NCI-H187 treated with DMSO at 0.1 percent for 48 hours (cell line): ENCODE data around the gene MAEA.
"Not testable (repeated sequence)": the region's sequence is repeated elsewhere in the genome, so short reads cannot be mapped to it uniquely, and the experiment has no call there.

Experiments
- DNase-seq: peaks from one replicate; lab custom pipeline; 2025; lab: John Stamatoyannopoulos, UW

Gene MAEA

DNA sequence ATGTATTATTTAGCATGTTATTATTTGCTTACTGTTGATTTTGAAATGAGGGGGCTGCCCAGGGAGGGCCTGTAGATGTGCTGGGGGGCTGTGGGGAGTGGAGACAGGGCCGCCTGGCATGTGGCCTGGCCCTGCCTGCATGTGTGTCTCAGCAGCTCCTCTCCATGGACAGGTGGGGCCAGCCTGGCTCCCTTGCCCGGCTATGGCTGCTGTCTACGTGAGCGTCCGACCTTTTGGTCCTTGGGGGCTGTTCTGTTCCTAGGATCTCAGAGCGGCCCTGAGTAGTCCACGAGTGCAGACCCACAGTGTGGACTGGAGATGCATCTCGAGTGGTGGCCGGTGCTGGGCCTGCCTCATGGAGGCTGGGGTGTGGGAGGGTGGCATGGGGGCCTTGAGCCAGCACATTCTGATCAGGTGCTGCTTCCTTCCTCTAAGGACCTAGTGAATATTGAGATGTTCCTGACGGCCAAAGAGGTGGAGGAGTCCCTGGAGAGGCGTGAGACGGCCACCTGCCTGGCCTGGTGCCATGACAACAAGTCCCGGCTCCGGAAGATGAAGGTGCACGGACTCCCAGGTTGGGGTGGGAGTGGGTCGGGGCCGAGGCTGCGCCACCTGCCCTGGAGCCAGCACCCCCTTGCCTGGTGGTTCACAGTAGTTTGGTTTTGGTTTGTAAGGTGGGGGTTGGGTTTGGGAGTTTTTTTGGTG lies 32.4 kb downstream of the MAEA start:
- DNase-seq, result no peak

DNA sequence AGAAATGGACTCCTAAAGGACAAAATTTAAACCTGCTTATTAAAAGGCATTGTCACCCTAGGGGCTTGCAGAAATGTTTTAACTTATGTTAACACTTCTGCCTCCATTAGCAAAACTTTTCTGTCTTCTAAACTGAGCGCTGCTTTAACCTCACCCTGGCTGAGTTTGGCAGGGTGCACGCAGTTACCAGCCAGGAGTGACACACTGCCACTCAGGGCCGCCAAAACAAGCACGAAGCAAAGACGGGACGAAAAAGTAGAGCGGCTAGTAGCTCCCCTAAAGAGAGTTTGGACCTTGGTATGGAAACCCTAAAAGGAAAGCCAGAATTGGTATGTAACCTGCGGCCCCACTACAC lies 33.6 kb downstream of the MAEA start:
- no peak for DNase-seq

DNA sequence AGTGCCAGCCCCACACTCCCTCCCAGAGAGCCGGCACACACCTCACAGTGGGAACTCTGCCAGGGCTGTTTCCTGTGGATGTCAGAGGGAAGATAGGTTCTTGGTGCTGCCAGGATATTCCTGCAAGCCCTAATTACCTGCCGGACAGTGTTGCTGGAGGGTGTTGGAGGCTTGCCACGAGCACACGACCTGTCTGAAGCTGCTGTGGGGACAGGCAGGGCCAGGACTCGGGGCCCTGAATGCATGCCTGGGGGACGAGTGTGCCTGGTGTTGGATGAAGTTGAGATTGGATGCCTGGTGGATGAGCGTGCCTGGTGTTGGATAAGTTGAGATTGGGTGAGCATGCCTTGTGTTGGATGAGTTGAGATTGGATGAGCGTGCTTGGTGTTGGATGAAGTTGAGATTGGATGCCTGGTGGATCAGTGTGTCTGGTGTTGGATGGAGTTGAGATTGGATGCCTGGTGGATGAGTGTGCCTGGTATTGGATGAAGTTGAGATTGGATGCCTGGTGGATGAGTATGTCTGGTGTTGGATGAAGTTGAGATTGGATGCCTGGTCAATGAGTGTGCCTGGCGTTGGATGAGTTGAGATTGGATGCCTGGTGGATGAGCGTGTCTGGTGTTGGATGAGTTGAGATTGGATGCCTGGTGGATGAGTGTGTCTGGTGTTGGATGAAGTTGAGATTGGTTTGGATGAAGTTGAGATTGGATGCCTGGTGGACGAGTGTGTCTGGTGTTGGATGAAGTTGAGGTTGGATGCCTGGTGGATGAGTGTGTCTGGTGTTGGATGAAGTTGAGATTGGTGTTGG lies 34.1 kb downstream of the MAEA start:
- DNase-seq, result no peak

DNA sequence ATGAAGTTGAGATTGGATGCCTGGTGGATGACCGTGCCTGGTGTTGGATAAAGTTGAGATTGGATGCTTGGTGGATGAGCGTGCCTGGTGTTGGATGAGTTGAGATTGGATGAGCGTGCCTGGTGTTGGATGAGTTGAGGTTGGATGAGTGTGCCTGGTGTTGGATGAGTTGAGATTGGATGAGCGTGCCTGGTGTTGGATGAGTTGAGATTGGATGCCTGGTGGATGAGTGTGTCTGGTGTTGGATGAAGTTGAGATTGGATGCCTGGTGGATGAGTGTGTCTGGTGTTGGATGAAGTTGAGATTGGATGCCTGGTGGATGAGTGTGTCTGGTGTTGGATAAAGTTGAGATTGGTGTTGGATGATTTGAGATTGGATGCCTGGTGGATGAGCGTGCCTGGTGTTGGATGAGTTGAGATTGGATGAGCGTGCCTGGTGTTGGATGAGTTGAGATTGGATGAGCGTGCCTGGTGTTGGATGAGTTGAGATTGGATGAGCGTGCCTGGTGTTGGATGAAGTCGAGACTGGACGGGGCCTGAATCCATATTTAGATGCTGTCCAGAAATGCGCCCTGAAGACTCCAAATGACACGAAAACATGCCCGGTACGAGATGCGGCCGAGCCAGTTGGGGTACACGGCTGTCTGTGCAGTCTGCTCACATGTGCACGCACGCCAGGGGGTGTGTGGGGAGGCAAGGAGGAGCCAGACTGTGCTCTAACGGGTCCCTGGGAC lies 34.9 kb downstream of the MAEA start:
- not testable (repeated sequence) for DNase-seq

DNA sequence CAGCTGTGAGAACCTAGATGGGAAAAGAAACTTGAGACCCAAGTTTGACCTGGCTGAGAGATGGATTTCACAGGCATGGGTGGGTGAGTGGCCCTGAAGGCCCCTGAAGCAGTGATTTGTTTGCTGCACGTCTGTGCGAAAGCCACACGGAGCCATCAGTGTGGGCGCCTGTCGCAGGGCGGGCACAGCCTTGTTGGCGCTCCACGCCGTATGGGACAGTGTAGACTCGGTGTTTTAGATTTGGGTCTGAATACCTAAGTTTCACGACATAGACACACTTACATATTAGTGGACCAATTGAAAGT lies 35.4 kb downstream of the MAEA start:
- DNase-seq, result no peak

DNA sequence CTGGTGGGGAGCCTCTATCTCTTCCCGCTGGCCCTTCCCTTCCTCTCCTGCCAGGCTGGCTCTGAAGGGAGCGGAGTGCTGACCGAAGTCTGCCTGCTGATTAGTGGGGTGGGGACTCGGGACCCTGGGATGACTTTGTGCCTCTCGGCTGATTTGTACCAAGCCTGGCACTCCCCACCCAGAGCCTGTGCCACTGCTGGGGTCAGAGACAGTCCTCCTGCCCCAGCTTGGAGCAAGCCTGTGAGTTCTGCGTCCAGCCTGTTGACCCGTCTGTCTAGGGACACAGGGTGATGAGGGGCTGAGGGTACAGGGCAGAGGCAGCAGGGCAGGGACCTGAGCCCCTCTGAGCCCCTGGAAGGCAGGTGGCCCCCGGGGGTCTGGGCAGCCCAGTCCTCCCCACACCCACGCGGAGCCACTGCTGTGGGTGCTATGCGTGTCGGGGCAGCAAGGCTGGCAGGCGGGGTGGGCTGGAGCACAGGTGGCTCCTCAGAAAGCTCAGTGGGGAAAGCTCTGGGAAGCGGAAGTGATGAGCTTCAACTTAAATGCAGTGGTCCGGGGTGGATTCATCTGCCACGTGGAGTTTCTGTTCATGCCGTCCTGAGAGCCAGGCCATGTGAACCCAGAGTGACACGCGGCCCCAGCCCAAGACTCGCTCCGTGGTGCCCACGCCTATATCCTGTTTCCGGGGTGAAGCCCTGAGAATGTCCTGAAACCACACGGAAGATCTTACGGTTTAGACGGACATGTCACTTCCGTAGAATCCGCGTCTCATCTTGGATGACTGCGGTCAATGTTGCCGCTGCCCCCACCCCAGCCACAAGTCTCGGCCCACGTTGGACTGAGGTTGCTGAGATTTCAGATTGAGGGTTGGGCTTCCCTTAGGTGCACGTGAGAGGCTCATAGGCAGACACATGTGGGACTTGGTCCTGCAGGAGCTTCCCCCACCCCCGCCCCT lies 36.3 kb downstream of the MAEA start:
- DNase-seq, result no peak

DNA sequence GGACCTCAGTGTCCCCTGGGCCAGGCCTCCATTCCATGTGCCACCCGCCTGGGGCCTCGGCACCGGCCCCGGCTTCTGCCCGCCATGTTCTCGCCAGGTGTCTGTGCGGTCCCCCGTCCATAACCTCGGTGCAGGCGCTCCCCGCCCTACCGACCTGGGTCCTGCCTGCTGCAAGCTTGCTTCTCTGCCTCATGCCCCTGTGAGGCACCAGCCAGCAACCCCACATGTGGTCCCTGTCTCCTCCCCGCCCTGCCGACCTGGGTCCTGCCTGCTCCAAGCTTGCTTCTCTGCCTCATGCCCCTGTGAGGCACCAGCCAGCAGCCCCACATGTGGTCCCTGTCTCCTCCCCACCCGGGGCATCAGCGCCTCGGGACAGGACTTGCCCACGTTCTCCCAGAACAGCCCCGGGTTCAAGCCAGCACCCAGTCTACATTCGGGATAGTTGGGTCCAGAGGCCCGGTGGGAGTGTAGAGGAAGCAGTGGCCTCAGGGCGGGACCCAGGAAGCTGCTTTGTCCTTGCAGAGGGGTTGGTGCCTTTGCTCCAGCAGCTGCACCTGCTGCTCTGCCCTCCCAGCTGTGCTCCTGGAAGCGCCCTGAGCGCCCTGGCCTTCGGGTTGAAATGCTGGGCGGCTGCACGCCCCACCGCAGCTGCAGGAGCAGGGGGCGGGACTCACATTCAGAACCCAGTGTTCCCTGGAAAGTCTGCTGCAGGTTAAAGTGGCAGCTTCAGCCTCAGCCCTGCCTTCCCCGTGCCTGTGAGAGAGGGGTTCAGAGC lies 37.2 kb downstream of the MAEA start:
- no peak for DNase-seq

DNA sequence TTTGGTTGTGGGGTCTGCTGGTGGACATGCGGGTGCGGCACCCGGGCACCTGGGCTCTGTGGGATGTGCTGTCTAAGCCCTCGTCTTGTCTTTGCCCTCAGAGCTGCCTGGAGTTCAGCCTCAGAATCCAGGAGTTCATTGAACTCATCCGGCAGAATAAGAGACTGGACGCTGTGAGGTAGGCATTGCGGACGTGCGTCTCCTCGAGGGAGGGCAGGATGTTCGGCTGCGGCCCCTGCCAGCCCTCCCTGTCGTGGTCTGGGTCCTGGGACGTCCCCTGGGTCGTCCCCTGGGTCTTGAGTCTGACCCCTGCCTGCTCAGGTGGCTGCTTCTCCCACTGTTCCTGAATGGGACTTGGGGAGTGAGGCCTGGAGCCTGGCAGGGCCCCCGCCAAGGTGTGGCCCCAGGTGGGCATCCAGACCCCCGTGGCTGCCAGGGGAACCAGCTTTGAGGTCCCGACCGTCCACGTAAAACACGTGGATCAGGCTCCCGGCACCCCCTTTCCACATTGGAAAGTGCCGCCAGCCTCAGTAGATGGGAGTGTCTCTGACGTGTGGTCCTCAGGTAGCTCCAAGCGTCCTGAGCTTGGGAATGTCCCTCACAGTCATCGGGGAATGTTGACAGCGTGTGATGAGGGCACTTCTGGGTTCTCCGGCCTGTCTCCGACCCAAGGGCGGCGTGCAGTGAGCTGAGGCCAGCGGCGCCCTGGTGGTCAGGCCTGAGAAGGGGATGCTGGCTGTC lies 38.0 kb downstream of the MAEA start:
- DNase-seq, result no peak

DNA sequence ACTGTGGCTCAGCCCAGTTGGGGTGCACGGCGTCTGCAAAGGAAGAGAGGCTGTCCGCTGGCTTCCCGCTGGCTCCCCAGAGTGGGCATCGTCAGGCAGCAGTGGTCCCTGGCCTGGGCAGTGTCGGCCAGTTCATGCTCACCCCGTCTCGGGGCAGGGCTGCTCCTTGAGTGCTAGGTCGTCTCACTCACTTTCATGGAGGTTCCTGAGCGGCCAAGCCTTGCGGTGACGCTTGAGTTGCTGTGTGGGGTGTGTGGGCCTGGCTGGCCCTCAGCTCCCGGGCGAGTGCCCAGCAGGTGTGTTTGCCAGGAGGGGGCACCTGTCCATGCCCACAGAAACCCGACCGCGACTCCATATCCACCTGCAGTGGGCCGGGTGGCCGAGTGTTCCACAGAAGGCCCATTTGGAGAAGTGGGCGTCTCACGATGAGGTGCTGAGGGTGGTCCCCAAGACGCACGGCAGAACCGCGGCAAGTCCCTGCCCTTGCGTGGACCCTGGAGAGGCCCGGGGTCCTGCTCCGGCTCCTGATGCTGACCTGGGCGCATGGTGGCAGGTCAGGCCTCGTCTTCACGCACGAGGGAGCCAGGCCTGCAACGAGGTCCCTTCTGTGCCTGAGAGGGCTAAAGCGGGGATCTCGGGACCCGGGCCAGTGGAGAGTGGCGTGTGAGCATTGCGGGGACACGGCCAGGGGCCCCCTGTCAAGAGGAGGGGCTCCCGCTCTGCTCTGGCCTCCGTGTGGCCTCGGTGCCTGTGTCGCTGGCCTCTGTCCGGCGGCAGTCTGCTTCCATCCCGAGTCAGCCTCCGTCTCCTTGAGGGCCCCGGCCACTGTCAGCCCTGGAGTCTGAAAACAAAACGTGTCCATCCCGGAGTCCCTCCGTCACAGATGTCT lies 38.8 kb downstream of the MAEA start:
- DNase-seq, result no peak

DNA sequence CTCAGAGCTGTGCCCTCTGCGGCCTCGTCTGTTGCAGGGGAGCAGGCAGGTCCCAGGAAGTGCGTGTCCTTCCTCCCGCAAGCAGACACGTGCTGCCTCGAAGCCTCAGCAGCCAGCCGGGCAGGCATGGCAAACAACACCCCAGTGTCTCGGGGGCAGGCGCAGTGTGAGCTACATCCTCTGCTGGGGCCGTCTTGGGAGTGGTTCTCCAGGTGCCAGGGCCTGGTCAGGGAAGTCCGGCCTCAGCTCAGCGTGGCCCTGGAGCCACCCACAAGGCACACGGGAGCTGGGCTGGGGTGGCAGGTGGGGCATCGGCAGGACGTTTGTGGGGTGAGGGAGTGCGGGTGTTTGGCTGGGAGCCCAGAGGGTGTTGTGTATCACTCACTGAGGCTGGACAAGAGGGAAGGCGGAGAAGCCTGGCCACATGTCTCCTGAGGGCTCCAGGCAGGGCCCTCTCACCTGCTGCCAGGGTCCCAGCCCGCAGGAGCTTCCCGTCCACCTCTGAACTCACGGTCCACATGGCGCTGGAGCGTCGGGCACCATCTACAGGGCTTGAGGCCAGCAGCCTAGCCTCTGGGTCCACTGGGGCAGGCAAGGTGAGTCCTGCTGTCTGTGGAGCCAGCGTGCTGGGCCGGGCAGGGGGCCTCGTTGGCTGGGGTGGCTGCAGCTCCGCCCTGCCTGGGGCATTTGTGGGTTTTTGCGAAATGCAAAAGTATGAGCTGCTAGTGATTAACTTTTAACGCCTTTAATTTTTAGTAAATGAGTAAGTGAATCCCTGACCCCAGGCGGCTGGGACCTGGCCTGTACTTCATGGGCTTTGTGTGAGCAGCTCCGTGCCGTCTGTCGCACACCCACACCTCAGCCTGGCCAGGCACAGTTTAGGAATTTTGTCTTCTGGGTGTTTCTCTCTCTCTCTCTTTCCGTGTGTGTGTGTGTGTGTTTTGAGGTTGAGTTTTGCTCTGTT lies 40.0 kb downstream of the MAEA start:
- no peak for DNase-seq

DNA sequence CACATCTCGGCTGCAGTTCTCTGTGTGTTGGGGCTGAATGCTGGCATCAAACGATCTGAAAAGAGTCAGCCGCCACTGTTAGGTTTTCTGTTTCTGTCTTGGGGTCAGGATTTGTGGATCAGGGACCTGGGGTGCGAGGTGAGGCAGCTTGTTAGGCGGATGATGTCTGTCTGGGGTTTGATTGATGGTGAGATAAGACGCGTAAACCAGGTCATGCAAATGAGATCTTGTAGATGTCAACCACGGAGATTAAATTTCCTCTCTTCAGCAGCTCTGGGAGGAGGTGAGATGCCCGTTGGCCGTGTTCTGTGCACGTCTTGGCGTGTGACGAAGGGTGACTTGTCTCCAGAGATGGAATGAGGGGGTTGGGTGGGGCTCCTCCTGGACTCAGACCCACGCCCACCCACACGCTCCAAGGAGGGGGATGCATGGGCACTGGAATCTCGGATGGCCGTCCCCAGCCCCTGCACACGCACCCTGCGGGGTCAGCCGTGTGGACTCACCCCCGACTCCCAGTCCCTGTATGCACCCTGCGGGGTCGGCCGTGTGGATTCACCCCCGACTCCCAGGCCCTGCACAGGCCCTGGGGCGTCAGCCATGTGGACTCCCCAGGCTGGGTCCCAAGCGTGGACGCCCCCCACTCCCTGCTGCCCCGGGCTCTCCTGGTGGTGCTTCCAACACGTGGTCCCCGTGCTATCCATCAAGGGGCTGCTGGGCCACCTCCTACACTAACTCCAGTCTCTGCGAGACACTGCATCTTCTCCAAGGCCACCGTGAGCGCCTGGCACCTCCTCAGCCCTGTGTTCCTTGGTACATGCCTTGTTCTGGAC lies 41.3 kb downstream of the MAEA start:
- DNase-seq, result no peak

DNA sequence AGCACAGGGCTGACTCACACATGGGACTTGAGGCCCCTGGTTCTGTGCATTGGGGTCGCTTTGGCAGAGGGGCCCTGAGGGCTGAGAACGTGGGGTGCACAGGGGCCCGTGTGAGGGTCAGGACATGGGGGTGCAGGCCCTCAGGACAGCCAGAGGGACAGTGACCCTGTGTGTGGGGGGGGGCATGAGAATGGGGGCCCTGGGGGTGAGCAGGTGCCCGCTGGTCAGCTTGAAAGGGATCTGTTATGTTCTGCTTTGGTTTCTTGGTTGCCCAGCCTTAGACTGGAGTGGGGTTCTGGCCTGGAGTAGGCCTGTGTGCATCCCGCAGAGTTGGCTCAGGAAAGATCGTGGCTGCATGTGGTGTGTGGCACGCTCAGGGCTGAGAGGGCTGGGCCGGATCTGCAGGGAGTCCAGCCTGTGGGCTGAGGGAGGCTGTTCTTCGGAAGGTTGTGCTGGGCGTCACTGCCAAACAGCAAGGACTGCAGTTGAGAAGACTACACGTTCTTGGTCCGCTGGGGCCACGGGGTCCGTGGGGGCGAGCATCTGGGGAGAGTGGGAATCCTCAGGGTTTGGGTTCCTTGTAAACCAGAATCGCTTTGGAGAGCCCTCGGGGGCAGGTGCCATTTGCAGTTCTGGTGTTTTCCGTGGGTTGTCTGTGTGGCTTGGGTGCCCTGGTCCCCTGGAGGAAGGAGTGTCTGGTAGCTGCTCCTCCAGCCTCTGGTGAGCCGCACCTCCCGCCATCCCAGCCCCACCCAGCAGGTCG lies 42.1 kb downstream of the MAEA start:
- DNase-seq, result no peak

DNA sequence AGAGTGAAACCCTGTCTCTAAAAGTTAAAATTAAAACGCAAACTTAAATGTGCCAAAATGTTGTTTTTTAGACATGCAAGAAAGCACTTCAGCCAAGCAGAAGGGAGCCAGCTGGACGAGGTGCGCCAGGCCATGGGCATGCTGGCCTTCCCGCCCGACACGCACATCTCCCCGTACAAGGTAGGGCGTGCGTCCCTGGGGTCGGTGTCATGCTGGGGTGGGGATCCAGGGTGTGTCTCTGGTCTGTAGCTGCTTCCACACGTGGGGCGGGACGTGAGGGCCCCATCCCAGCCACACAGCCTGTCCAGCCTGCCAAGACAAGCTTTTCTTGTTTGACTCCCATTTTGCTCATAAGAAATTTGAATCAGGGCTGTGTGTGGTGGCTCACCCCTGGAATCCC lies 43.0 kb downstream of the MAEA start:
- DNase-seq, result no peak

DNA sequence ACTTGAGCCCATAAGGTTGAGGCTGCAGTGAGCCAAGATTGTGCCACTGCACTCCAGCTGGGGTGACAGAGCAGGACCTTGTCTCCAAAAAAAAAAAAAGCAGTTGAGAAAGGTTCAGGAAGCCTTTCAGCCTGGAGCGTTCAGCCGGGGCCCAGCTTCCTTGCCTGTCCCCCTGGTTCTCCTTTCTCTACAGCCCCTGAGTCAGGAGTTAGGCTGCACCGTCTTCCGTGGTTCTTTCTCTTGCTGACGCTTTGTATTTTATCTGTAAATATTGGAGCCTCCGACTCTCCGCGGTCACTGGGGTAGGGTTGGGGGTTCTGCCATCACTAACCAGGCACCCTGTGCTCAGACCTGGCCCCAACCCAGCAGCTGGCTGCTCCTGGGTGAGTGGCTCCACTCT lies 43.6 kb downstream of the MAEA start:
- no peak for DNase-seq

DNA sequence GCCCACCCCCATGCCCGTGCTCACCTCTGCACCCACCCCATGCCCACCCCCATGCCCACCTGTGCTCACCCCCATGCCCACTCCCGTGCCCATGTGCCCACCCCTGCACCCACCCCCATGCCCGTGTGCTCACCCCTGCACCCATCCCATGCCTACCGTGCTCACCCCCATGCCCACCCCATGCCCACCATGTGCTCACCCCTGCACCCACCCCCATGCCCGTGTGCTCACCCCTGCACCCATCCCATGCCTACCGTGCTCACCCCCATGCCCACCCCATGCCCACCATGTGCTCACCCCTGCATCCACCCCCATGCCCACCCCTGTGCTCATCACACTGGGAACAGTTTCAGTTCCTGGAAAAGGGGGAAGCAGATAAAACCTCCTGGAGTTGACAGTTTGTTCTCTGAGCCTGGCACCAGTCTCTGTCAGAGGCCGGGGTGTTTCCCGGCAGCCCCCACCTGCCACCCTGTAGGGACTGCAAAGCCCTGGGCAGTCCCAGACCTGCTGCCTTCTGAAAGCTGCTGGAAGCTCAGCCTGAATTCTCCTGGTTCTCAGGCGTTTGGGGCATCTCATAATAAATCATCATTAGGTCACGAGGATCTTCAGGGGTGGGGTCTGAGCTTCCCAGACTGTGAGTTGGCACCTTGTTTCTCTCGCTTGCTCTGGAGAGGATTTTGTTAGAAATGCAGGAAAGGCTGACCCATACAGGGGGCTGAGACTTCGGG lies 44.3 kb downstream of the MAEA start:
- DNase-seq, result not testable (repeated sequence)

DNA sequence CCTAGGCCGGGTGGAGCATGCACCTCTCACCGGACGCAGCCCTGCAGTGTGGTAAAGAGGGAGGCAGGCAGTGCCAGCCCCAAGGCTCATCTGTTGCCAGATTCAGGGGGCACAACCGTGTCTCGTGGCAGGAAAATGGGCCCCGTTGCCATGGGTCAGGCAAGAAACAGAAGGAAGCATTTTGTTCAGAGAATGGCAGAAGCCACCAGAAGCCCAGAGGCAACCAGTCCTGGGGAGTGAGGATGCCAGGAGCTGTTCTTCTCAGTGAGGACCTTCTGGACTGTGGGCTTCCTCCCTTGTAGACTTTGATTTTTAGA lies 44.8 kb downstream of the MAEA start:
- no peak for DNase-seq
